OCI-LY7 (cell line): ENCODE data around the gene C10orf90. TPM values are rescaled to one million over a fixed set of nuclear protein-coding genes. Genes with fewer than 3 reads are reported as not detected.

Source experiments
- BruUV-seq: library from RNA; stranded (reverse); fragments of 400-500 nt; replicated peaks from 2 replicates; lab custom pipeline; 2021; lab: Mats Ljungman, UMichigan
- CTCF ChIA-PET: fragments of 300-600 bp; sonication (Branson Sonifier 250); formaldehyde crosslinking; loops from one replicate; lab custom pipeline; 2022; ENCODE audit warnings: antibody characterized with exemption; ENCODE audit not compliant: unreplicated experiment; lab: Charles Lee
- POLR2A ChIA-PET: fragments of 300-600 bp; sonication (Branson Sonifier 250); formaldehyde crosslinking; loops from one replicate; lab custom pipeline; 2022; ENCODE audit warnings: antibody characterized with exemption; lab: Charles Lee
- DNase-seq: peaks from one replicate; pipeline ENCODE4 v3.0.0-alpha.2; 2015; ENCODE audit warnings: low spot score
- H2AFZ ChIP-seq: fragments of 200-600 bp; sonication (generic), shearing (Covaris generic); 2 replicates; pipeline ENCODE4 v1.6.1; 2014; ENCODE audit warnings: mild to moderate bottlenecking, antibody characterized with exemption, low read length, moderate library complexity
- H3K27ac ChIP-seq: fragments of 200-600 bp; sonication (generic); 2 replicates; pipeline ENCODE4 v1.5.1; 2014; ENCODE audit warnings: mixed run types, low read depth, mild to moderate bottlenecking, moderate library complexity, low read length, inconsistent platforms; ENCODE audit not compliant: poor library complexity, severe bottlenecking
- H3K36me3 ChIP-seq: fragments of 200-600 bp; sonication (generic); 2 replicates; pipeline ENCODE4 v1.6.1; 2014; ENCODE audit warnings: mild to moderate bottlenecking, antibody characterized with exemption, low read length, moderate library complexity, mixed read lengths; ENCODE audit not compliant: insufficient read depth
- H3K4me1 ChIP-seq: fragments of 200-600 bp; sonication (generic); 2 replicates; pipeline ENCODE4 v1.5.1; 2014; ENCODE audit warnings: mild to moderate bottlenecking, low read length; ENCODE audit not compliant: insufficient read depth, poor library complexity, severe bottlenecking
- H3K4me2 ChIP-seq: fragments of 200-600 bp; sonication (generic); 2 replicates; pipeline ENCODE4 v1.6.1; 2014; ENCODE audit warnings: mild to moderate bottlenecking, low read length
- H3K4me3 ChIP-seq: fragments of 200-600 bp; sonication (generic); 2 replicates; pipeline ENCODE4 v1.5.1; 2014; ENCODE audit warnings: mild to moderate bottlenecking, low read depth, low read length; ENCODE audit not compliant: poor library complexity, severe bottlenecking
- H3K79me2 ChIP-seq: fragments of 200-600 bp; sonication (generic); 2 replicates; pipeline ENCODE4 v1.6.1; 2016; ENCODE audit warnings: low read depth, mild to moderate bottlenecking, low read length, moderate library complexity, mixed read lengths; ENCODE audit not compliant: insufficient read depth
- H3K9me2 ChIP-seq: fragments of 200-600 bp; sonication (generic); 2 replicates; pipeline ENCODE4 v1.6.1; 2016; ENCODE audit warnings: mild to moderate bottlenecking, low read length, mixed read lengths; ENCODE audit not compliant: insufficient read depth
- H3K9me3 ChIP-seq: fragments of 200-600 bp; sonication (generic); 2 replicates; pipeline ENCODE4 v1.6.1; 2014; ENCODE audit warnings: mild to moderate bottlenecking, mixed run types, low read length, mixed read lengths
- H4K20me1 ChIP-seq: fragments of 200-600 bp; sonication (generic); 2 replicates; pipeline ENCODE4 v1.6.1; 2014; ENCODE audit warnings: mild to moderate bottlenecking, antibody characterized with exemption, low read length, moderate library complexity, mixed read lengths; ENCODE audit not compliant: insufficient read depth
- EZH2phosphoT487 ChIP-seq: fragments of 200-600 bp; sonication (generic); IDR thresholded peaks from 2 replicates; pipeline ENCODE4 v1.6.1; 2018; ENCODE audit warnings: low read depth, borderline replicate concordance, mild to moderate bottlenecking, mixed run types, antibody characterized with exemption, low read length, moderate library complexity, mixed read lengths
- intact Hi-C: fragments of 100-400 bp; cut with micrococcal nuclease; formaldehyde crosslinking; loops from one replicate; pipeline ENCODE4 v1.10.0; 2022; ENCODE audit not compliant: unreplicated experiment
- total RNA-seq, 2 experiments: library from RNA; depleted of rRNA in 1 of 2; stranded (reverse); fragments of >200 nt in 1 of 2; shearing (Covaris generic) in 1 of 2; gene quantifications; 2 replicates each; pipeline ENCODE4 v1.2.3, GENCODE V29; 2014 to 2022
- TF ChIP-seq, protein P1 (sequence below): fragments of 200-600 bp; sonication (generic); conservative IDR thresholded peaks from 2 replicates; pipeline ENCODE4 v1.5.1; 2014; ENCODE audit warnings: mild to moderate bottlenecking, antibody characterized with exemption, low read length, moderate library complexity, mixed read lengths

C10orf90 gene
- total RNA-seq, 2 experiments from 2014 or later = not detected

DNA sequence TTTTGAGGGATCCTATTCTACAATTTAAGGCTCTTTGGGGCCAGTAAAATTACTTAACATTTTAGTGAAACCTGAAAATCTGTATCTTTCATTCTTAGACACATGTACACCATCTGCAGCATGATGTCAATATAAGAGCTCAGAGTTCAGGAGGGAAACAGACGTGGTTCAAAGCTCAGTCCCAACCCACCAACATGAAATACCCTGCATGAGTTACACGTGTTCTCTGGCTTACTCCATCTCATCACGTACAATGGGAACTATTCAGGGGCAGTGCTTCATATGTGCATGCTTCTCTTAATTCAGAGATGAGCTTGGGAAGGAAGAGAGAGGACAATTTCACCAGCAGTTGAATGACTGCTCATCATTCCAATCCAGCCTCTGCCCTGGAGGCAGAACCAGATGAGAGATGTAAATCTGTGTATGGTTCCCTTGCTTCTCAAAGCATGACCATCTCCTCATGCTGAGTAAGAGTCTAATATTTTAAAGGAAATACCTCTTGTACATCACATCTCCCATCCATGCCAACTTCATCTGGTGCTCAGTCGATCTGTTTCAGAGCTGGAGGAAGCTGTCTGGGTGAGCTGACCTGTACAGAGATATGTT is 253.2 kb downstream of the C10orf90 start:
- DNase-seq = no peak
- POLR2A ChIA-PET = no interaction called here

GRCh38 chr10:126409821-126410220 is 260.7 kb downstream of the C10orf90 start:
- no peaks in the 10 kb centered on the region for H3K9me2 ChIP-seq
- no peak overlapping the region for H3K4me2 ChIP-seq
- H3K36me3 ChIP-seq = no peaks in the 10 kb centered on the region
- no peaks in the 10 kb centered on the region for H3K9me3 ChIP-seq
- no peak overlapping the region for H3K4me3 ChIP-seq
- ChIA-PET POLR2A (no interaction called here), CTCF (no interaction called here)
- H2AFZ ChIP-seq = no peak overlapping the region
- TF ChIP-seq, protein P1, sequence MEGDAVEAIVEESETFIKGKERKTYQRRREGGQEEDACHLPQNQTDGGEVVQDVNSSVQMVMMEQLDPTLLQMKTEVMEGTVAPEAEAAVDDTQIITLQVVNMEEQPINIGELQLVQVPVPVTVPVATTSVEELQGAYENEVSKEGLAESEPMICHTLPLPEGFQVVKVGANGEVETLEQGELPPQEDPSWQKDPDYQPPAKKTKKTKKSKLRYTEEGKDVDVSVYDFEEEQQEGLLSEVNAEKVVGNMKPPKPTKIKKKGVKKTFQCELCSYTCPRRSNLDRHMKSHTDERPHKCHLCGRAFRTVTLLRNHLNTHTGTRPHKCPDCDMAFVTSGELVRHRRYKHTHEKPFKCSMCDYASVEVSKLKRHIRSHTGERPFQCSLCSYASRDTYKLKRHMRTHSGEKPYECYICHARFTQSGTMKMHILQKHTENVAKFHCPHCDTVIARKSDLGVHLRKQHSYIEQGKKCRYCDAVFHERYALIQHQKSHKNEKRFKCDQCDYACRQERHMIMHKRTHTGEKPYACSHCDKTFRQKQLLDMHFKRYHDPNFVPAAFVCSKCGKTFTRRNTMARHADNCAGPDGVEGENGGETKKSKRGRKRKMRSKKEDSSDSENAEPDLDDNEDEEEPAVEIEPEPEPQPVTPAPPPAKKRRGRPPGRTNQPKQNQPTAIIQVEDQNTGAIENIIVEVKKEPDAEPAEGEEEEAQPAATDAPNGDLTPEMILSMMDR = no peak
- TF ChIP-seq EZH2phosphoT487 = no peak
- DNase-seq = no peak
- BruUV-seq = no TSS peak
- no peaks in the 10 kb centered on the region for H4K20me1 ChIP-seq
- H3K27ac ChIP-seq = no peak overlapping the region
- H3K79me2 ChIP-seq = no peaks in the 10 kb centered on the region
- intact Hi-C loops = no loop called here
- no peaks in the 10 kb centered on the region for H3K4me1 ChIP-seq

More for the DNA sequence above, 253.2 kb downstream of the C10orf90 start:
- CTCF ChIA-PET = no interaction called here
- Histone ChIP-seq H3K9me3 (no peaks in the 10 kb centered on the region), H3K4me2 (no peak overlapping the region), H3K4me1 (no peaks in the 10 kb centered on the region), H3K79me2 (no peaks in the 10 kb centered on the region), H3K27ac (no peak overlapping the region), H2AFZ (no peak overlapping the region), H3K9me2 (no peaks in the 10 kb centered on the region), H3K4me3 (no peak overlapping the region), H3K36me3 (no peaks in the 10 kb centered on the region), H4K20me1 (no peaks in the 10 kb centered on the region)
- no TSS peak for BruUV-seq
- TF ChIP-seq, protein P1 = no peak
- no peak for TF ChIP-seq EZH2phosphoT487
- intact Hi-C loops = no loop called here

GRCh38 chr10:126408953-126409641 is 261.4 kb downstream of the C10orf90 start:
- POLR2A ChIA-PET = interaction anchor here (0.6 kb wide), 2 partner anchors 11 to 473 kb away, joined by 4 read pairs; no protein-coding TSS in a partner anchor
- Histone ChIP-seq H3K4me2 (no peak overlapping the region), H3K4me1 (no peaks in the 10 kb centered on the region), H3K9me2 (no peaks in the 10 kb centered on the region), H3K9me3 (no peaks in the 10 kb centered on the region), H3K4me3 (no peak overlapping the region), H3K36me3 (no peaks in the 10 kb centered on the region), H3K27ac (no peak overlapping the region), H2AFZ (no peak overlapping the region), H4K20me1 (no peaks in the 10 kb centered on the region), H3K79me2 (no peaks in the 10 kb centered on the region)
- TF ChIP-seq, protein P1 = no peak
- no peak for TF ChIP-seq EZH2phosphoT487
- no TSS peak for BruUV-seq
- no peak for DNase-seq
- intact Hi-C loops = no loop called here
- CTCF ChIA-PET = no interaction called here
